ENCODE measurements around the gene GPC5. TPM values are rescaled to one million over a fixed set of nuclear protein-coding genes. Genes with fewer than 3 reads are reported as not detected.
A peak's percentile ranks its signal among the peaks of the same experiment; 100 is the strongest.

The GPC5 gene
- total and polyA plus RNA-seq, 3 donors from 2014 or later, result 11.5 to 81.8 (median 52.1) TPM

DNA sequence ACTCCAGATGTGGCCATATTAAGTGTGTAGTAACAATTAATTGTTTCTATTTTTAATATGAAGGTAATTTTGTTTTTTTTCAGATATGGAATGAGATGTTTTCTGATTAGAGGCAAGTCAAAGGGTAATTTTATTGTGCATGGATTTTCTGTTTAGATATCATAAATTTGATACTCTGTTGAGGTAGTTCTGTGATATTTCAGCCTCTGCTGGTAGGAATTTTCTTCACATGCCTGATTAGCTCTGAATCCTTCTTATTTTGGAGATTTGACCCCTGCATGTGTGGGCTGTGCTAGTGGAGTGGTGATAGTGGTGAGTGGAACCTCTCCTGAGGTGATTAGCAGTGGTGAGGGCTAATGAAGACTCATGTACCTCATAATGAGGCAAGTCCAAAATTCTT lies 301.4 kb downstream of the GPC5 start:
- H3K4me1 ChIP-seq, result no peaks in the 10 kb centered on the region
- TF ChIP-seq POLR2A (IDR thresholded peaks at IDR 0.05), result no peak
- TF ChIP-seq, protein P1, sequence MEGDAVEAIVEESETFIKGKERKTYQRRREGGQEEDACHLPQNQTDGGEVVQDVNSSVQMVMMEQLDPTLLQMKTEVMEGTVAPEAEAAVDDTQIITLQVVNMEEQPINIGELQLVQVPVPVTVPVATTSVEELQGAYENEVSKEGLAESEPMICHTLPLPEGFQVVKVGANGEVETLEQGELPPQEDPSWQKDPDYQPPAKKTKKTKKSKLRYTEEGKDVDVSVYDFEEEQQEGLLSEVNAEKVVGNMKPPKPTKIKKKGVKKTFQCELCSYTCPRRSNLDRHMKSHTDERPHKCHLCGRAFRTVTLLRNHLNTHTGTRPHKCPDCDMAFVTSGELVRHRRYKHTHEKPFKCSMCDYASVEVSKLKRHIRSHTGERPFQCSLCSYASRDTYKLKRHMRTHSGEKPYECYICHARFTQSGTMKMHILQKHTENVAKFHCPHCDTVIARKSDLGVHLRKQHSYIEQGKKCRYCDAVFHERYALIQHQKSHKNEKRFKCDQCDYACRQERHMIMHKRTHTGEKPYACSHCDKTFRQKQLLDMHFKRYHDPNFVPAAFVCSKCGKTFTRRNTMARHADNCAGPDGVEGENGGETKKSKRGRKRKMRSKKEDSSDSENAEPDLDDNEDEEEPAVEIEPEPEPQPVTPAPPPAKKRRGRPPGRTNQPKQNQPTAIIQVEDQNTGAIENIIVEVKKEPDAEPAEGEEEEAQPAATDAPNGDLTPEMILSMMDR (IDR thresholded peaks at IDR 0.05), result no peak
- H3K27me3 ChIP-seq, result no peaks in the 10 kb centered on the region
- no peak overlapping the region for H3K4me3 ChIP-seq
- no peak overlapping the region for H3K27ac ChIP-seq
- H3K36me3 ChIP-seq (ENCODE audit: low read depth, missing control alignments), result no peaks in the 10 kb centered on the region
- no peaks in the 10 kb centered on the region for H3K9me3 ChIP-seq
- DNase-seq, result no peak
- intact Hi-C loops (cut with DNase I; ENCODE audit: low total_unique reads), result no loop called here

DNA sequence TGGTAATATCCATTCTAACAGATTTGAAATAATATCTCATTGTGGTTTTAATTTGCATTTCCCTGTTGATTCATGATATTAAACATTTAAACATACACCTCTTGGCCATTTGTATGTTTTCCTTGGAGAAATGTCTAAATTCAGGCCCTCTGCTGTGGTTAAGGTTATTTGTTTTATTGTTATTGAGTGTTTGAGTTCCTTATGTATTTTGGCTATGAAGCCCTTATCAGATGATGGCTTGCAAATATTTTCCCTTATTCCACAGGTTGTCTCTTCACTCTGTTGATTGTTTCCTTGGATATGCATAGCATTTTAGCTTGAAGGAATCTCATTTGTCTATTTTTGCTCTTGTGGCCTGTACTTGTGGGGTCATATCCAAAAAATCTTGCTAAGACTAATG lies 303.6 kb downstream of the GPC5 start:
- intact Hi-C loops (cut with DNase I; ENCODE audit: low total_unique reads), result no loop called here
- H3K27me3 ChIP-seq, result no peaks in the 10 kb centered on the region

DNA sequence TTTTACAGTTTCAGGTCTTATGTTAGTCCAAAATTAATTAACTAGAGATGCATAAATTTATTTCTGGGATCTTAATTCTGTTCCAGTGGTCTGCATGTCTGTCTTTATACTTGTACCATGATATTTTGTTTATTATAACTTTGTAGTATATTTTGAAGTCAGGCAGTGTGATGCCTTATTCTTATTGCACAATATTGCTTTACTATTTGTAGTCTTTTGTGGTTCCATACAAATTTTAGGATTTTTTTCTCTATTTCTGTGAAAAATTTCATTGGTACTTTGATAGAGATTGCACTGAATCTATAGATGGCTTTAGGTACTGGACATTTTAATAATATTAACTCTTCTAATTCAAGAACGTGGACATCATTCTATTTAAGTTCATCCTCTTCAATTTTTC lies 304.0 kb downstream of the GPC5 start:
- Histone ChIP-seq H3K4me1 (no peaks in the 10 kb centered on the region), H3K4me3 (no peak overlapping the region), H3K27ac (no peak overlapping the region), H3K36me3 (ENCODE audit: low read depth, missing control alignments) (no peaks in the 10 kb centered on the region), H3K9me3 (no peaks in the 10 kb centered on the region), H3K27me3 (no peaks in the 10 kb centered on the region)
- WGBS, 2 donors, result 79 to 100% methylated on average over 1 of the region's 1 CpG
- TF ChIP-seq, protein P1 (IDR thresholded peaks at IDR 0.05), result no peak
- TF ChIP-seq POLR2A (IDR thresholded peaks at IDR 0.05), result no peak
- intact Hi-C loops (cut with DNase I; ENCODE audit: low total_unique reads), result no loop called here
- DNase-seq, result no peak

More for the DNA sequence above, 303.6 kb downstream of the GPC5 start:
- Histone ChIP-seq H3K36me3 (ENCODE audit: low read depth, missing control alignments) (no peaks in the 10 kb centered on the region), H3K9me3 (no peaks in the 10 kb centered on the region), H3K4me1 (no peaks in the 10 kb centered on the region), H3K4me3 (no peak overlapping the region), H3K27ac (no peak overlapping the region)
- no peak for DNase-seq
- TF ChIP-seq, protein P1 (IDR thresholded peaks at IDR 0.05), result no peak
- no peak for TF ChIP-seq POLR2A (IDR thresholded peaks at IDR 0.05)

DNA sequence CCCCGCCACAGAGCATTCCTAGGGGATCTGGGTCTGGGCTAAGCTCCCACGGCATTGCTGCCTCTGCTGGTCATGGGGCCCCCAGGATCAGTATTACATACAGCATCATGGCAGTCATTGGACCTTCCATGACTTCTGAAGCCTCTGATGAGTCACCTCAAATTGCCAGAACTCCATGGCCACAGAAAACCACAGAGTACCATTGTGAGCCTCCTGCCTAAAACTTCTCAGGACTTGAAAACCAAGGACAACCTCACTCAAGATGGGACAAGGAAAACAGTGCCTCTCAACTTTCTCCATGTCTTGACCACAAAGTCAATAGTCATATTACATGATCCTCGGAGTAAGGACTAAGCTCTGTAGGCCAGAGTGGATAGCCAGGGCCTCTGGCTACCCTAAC lies 306.0 kb downstream of the GPC5 start:
- Histone ChIP-seq H3K4me1 (no peaks in the 10 kb centered on the region), H3K27ac (no peak overlapping the region), H3K27me3 (no peaks in the 10 kb centered on the region), H3K9me3 (no peaks in the 10 kb centered on the region), H3K36me3 (ENCODE audit: low read depth, missing control alignments) (no peaks in the 10 kb centered on the region), H3K4me3 (no peak overlapping the region)
- intact Hi-C loops (cut with DNase I; ENCODE audit: low total_unique reads), result no loop called here
- no peak for DNase-seq
- TF ChIP-seq POLR2A (IDR thresholded peaks at IDR 0.05), result no peak
- TF ChIP-seq, protein P1 (IDR thresholded peaks at IDR 0.05), result no peak
- WGBS, 2 donors, result 93 to 98% methylated on average over 3 of the region's 3 CpGs

DNA sequence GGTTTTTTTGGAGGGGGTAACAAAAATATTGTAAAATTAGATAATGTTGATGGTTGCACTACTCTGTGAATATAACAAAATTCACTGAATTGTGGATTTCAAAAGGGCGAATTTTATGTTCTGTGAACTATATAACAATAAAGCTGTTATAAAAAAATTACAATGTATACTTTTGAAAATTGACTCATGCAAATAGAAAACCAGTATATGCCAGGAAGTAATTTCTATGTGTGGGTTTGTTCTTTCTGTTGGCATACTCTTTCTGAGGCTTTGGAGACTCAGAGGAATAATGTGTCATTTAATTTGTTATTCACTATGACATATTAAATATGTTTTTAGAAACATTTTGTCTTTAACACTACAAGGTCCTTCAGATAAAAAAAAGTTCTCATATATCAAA lies 310.1 kb downstream of the GPC5 start:
- no peaks in the 10 kb centered on the region for H3K27me3 ChIP-seq
- WGBS, 2 donors, result 65 to 70% methylated on average over 1 of the region's 1 CpG
- no peaks in the 10 kb centered on the region for H3K9me3 ChIP-seq
- H3K27ac ChIP-seq, result peak overlapping the region in 1 of 2 donors; percentile 41
- H3K4me1 ChIP-seq, result no peaks in the 10 kb centered on the region
- no peak for DNase-seq
- no peak overlapping the region for H3K4me3 ChIP-seq
- no peaks in the 10 kb centered on the region for H3K36me3 ChIP-seq (ENCODE audit: low read depth, missing control alignments)
- intact Hi-C loops (cut with DNase I; ENCODE audit: low total_unique reads), result no loop called here
- TF ChIP-seq, protein P1 (IDR thresholded peaks at IDR 0.05), result no peak
- TF ChIP-seq POLR2A (IDR thresholded peaks at IDR 0.05), result no peak

Data from testis (tissue), 3 donors.